CD14-positive monocyte (primary cell): ENCODE results near the gene EFCAB7. TPM values are rescaled to one million over a fixed set of nuclear protein-coding genes. Genes with fewer than 3 reads are reported as not detected.
"Not testable (repeated sequence)": the region's sequence is repeated elsewhere in the genome, so short reads cannot be mapped to it uniquely, and the experiment has no call there.

ENCODE experiments used
- DNase-seq, 3 donors: peaks; one replicate each; pipeline ENCODE4 v3.0.0-alpha.2; 2011 to 2022
- H2AFZ ChIP-seq: 2 replicates; pipeline ENCODE4 v1.6.0; 2012; ENCODE audit warnings: mild to moderate bottlenecking, low read depth, low read length, inconsistent platforms; ENCODE audit not compliant: insufficient read depth, poor library complexity, severe bottlenecking
- H3K27ac ChIP-seq, 2 donors: 1 replicate in 1 of 2; 2 replicates in 1 of 2; pipeline ENCODE4 v1.5.1; 2012 to 2013; ENCODE audit warnings: low read length in 2 of 2, control low read depth in 1 of 2, inconsistent platforms in 1 of 2, low read depth in 1 of 2, mild to moderate bottlenecking in 1 of 2
- H3K27me3 ChIP-seq, 2 donors: one replicate each; pipeline versions ENCODE4 v1.6.0 to v1.6.1; 2011 to 2013; ENCODE audit warnings: low read length in 2 of 2; ENCODE audit not compliant: control insufficient read depth in 2 of 2, insufficient read depth in 2 of 2
- H3K36me3 ChIP-seq, 2 donors: replicated peaks in 1 of 2; 1 replicate in 1 of 2; 2 replicates in 1 of 2; pipeline versions ENCODE4 v1.5.1 to v1.6.1; 2012 to 2013; ENCODE audit warnings: low read length in 2 of 2, control low read depth in 1 of 2, inconsistent platforms in 1 of 2, mild to moderate bottlenecking in 1 of 2; ENCODE audit not compliant: insufficient read depth in 2 of 2, control insufficient read depth in 1 of 2
- H3K4me1 ChIP-seq, 2 donors: 1 replicate in 1 of 2; 2 replicates in 1 of 2; pipeline versions ENCODE4 v1.5.1 to v1.6.1; 2012 to 2013; ENCODE audit warnings: low read length in 2 of 2, control low read depth in 1 of 2, inconsistent platforms in 1 of 2, mild to moderate bottlenecking in 1 of 2, moderate library complexity in 1 of 2; ENCODE audit not compliant: insufficient read depth in 2 of 2, control insufficient read depth in 1 of 2
- H3K4me2 ChIP-seq: replicated peaks from 2 replicates; pipeline ENCODE3; 2012; ENCODE audit warnings: low read length, moderate library complexity, mild to moderate bottlenecking; ENCODE audit not compliant: poor library complexity, severe bottlenecking; ENCODE audit errors: extremely low read depth
- H3K4me3 ChIP-seq, 3 experiments: fragments of 200-600 bp in 1 of 3; sonication (generic) in 1 of 3; replicated peaks in 1 of 3; 1 replicate in 2 of 3; 2 replicates in 1 of 3; pipeline ENCODE4 v1.5.1; 2011 to 2013; ENCODE audit warnings: low read length in 3 of 3, mild to moderate bottlenecking in 3 of 3, control low read depth in 2 of 3, low read depth in 2 of 3, inconsistent platforms in 1 of 3, moderate library complexity in 1 of 3
- H3K79me2 ChIP-seq: 2 replicates; pipeline ENCODE4 v1.6.0; 2012; ENCODE audit warnings: mild to moderate bottlenecking, control low read depth, inconsistent platforms, low read length, moderate library complexity; ENCODE audit not compliant: insufficient read depth
- H3K9ac ChIP-seq: 2 replicates; pipeline ENCODE4 v1.6.0; 2017; ENCODE audit warnings: low read length, mild to moderate bottlenecking; ENCODE audit not compliant: insufficient read depth, poor library complexity, severe bottlenecking
- H3K9me3 ChIP-seq, 2 donors: replicated peaks in 1 of 2; 1 replicate in 1 of 2; 2 replicates in 1 of 2; pipeline versions ENCODE4 v1.5.1 to v1.6.1; 2012 to 2013; ENCODE audit warnings: low read length in 2 of 2, control low read depth in 1 of 2; ENCODE audit not compliant: control insufficient read depth in 1 of 2, insufficient read depth in 1 of 2
- H4K20me1 ChIP-seq: 2 replicates; pipeline ENCODE4 v1.6.0; 2012; ENCODE audit warnings: mild to moderate bottlenecking, low read length, control low read depth, moderate library complexity; ENCODE audit not compliant: insufficient read depth
- H3K27ac Mint-ChIP-seq, 7 donors: one replicate each; pipeline ENCODE4 v1.8.0; 2020; ENCODE audit warnings: mild to moderate bottlenecking in 7 of 7, mixed read lengths in 7 of 7, moderate library complexity in 6 of 7, inconsistent platforms in 2 of 7
- H3K27me3 Mint-ChIP-seq, 3 donors: one replicate each; pipeline ENCODE4 v1.8.0; 2021 to 2022; ENCODE audit warnings: low read depth in 3 of 3, mild to moderate bottlenecking in 3 of 3, mixed read lengths in 3 of 3, moderate library complexity in 3 of 3, inconsistent platforms in 1 of 3
- H3K36me3 Mint-ChIP-seq, 2 donors: one replicate each; pipeline ENCODE4 v1.8.0; 2020; ENCODE audit warnings: mixed read lengths in 2 of 2, inconsistent platforms in 1 of 2, mild to moderate bottlenecking in 1 of 2
- H3K4me1 Mint-ChIP-seq: one replicate; pipeline ENCODE4 v1.8.0; 2020; ENCODE audit warnings: mild to moderate bottlenecking, mixed read lengths
- H3K4me3 Mint-ChIP-seq, 2 donors: one replicate each; pipeline ENCODE4 v1.8.0; 2020; ENCODE audit warnings: mild to moderate bottlenecking in 2 of 2, mixed read lengths in 2 of 2, moderate library complexity in 1 of 2
- H3K9me3 Mint-ChIP-seq, 7 donors: one replicate each; pipeline ENCODE4 v1.8.0; 2020 to 2022; ENCODE audit warnings: mixed read lengths in 7 of 7, mild to moderate bottlenecking in 6 of 7, moderate library complexity in 6 of 7, inconsistent platforms in 2 of 7
- CTCF ChIP-seq: fragments of 200-600 bp; IDR thresholded peaks from one replicate; pipeline ENCODE4 v1.8.0; 2022; ENCODE audit warnings: antibody characterized with exemption, mild to moderate bottlenecking
- WGBS: methylation state at CpG from one replicate; pipeline ENCODE4 v1.1.5; 2013; ENCODE audit warnings: missing lambda C conversion rate; ENCODE audit not compliant: insufficient coverage; 5-methylcytosine and 5-hydroxymethylcytosine counted together
- intact Hi-C, 2 donors: fragments of 100-400 bp; cut with micrococcal nuclease; formaldehyde crosslinking; loops; one replicate each; pipeline versions ENCODE4 v1.15.0 to v1.15.1; 2023
- polyA plus RNA-seq, 3 donors: library from polyadenylated mRNA; depleted of rRNA in 1 of 3; unstranded in 2 of 3; stranded (reverse) in 1 of 3; fragments of 300-500 nt in 2 of 3; fragments of >200 nt in 1 of 3; fragmentation: Illumina TruSeq in 2 of 3; gene quantifications; 1 replicate in 2 of 3; 2 replicates in 1 of 3; pipeline ENCODE4 v1.2.3, GENCODE V29; 2012 to 2021

The EFCAB7 gene
- polyA plus RNA-seq, 3 donors = 0.37 to 2.2 (median 0.92) TPM

GRCh38 chr1:63574203-63574796, 51.0 kb downstream of the EFCAB7 start:
- H3K9ac ChIP-seq, H3K27me3 Mint-ChIP-seq, intact Hi-C loops, H4K20me1 ChIP-seq, H3K4me2 ChIP-seq, DNase-seq, H2AFZ ChIP-seq, H3K27me3 ChIP-seq, H3K4me3 Mint-ChIP-seq, H3K9me3 ChIP-seq, H3K36me3 ChIP-seq, H3K4me1 Mint-ChIP-seq, H3K79me2 ChIP-seq, H3K9me3 Mint-ChIP-seq, H3K27ac Mint-ChIP-seq, H3K36me3 Mint-ChIP-seq, H3K27ac ChIP-seq, H3K4me3 ChIP-seq, H3K4me1 ChIP-seq: not testable (repeated sequence)
- no CpG with 5 or more reads among the region's 2 CpGs for WGBS

- DNase-seq = peak; percentile 5 to 45 (median 6)
- peak; percentile 94 for TF ChIP-seq CTCF
- no peaks in the 10 kb centered on the region for H3K36me3 Mint-ChIP-seq
- Histone ChIP-seq H4K20me1 (no peaks in the 10 kb centered on the region), H3K4me2 (no peak overlapping the region), H3K9me3 (no peaks in the 10 kb centered on the region), H3K27me3 (no peaks in the 10 kb centered on the region), H3K36me3 (no peaks in the 10 kb centered on the region), H3K4me1 (no peaks in the 10 kb centered on the region), H3K27ac (no peak overlapping the region), H3K4me3 (no peak overlapping the region), H2AFZ (no peak overlapping the region), H3K9ac (no peak overlapping the region), H3K79me2 (no peaks in the 10 kb centered on the region)
- no peaks in the 10 kb centered on the region for H3K4me1 Mint-ChIP-seq
- no peak overlapping the region for H3K27ac Mint-ChIP-seq
- WGBS = no CpG with 5 or more reads among the region's 4 CpGs
- intact Hi-C loops = no loop called here
- no peak overlapping the region for H3K4me3 Mint-ChIP-seq
- peaks cover 0 to 13% (median 3%) of the 10 kb centered on the region in 7 donors for H3K9me3 Mint-ChIP-seq
- H3K27me3 Mint-ChIP-seq = no peaks in the 10 kb centered on the region
These were observed 52.1 kb downstream of the EFCAB7 start for GRCh38 chr1:63575340-63575826.

- H3K27ac Mint-ChIP-seq, H3K36me3 Mint-ChIP-seq, H3K4me1 ChIP-seq, H3K4me2 ChIP-seq, H3K4me3 ChIP-seq, H3K79me2 ChIP-seq, H3K4me3 Mint-ChIP-seq, H3K36me3 ChIP-seq, H3K9me3 ChIP-seq, H3K27ac ChIP-seq, H4K20me1 ChIP-seq, H3K4me1 Mint-ChIP-seq, H2AFZ ChIP-seq, intact Hi-C loops, H3K9ac ChIP-seq, H3K27me3 Mint-ChIP-seq, DNase-seq, H3K27me3 ChIP-seq: not testable (repeated sequence)
- H3K9me3 Mint-ChIP-seq = peaks cover 3 to 11% (median 6%) of the 10 kb centered on the region in 7 donors
- WGBS = no CpG with 5 or more reads among the region's 1 CpG
These were observed 63.0 kb downstream of the EFCAB7 start for GRCh38 chr1:63586326-63586725.
